HL-60 (cell line): ENCODE measurements around the gene EEPD1.
A peak's percentile ranks its signal among the peaks of the same experiment; 100 is the strongest.

Experiments
- DNase-seq, 2 experiments: peaks; one replicate each; pipeline ENCODE4 v3.0.0-alpha.2; 2010 to 2020; ENCODE audit warnings: low read depth in 1 of 2, low spot score in 1 of 2
- H3K27ac ChIP-seq: fragments of 250-450 bp; sonication (Bioruptor Pico); replicated peaks from 2 replicates; pipeline ENCODE4 v1.5.1; 2020; ENCODE audit warnings: mild to moderate bottlenecking, moderate library complexity
- H3K27me3 ChIP-seq: fragments of 250-450 bp; sonication (Bioruptor Pico); 2 replicates; pipeline ENCODE4 v1.5.1; 2021; ENCODE audit warnings: mild to moderate bottlenecking, moderate library complexity; ENCODE audit not compliant: insufficient read depth, poor library complexity, severe bottlenecking
- H3K4me3 ChIP-seq: replicated peaks from 2 replicates; pipeline ENCODE4 v1.5.1; 2011; ENCODE audit warnings: mild to moderate bottlenecking, control low read depth, low read length; ENCODE audit not compliant: insufficient read depth
- CTCF ChIP-seq: IDR thresholded peaks from one replicate; pipeline ENCODE4 v1.5.1; 2011; ENCODE audit warnings: low read length, control low read depth, inconsistent platforms; ENCODE audit not compliant: insufficient read depth
- GABPA ChIP-seq: IDR thresholded peaks from 2 replicates; pipeline ENCODE4 v1.6.1; 2012; ENCODE audit warnings: low read depth
- POLR2AphosphoS5 ChIP-seq: IDR thresholded peaks from 2 replicates; pipeline ENCODE4 v1.6.1; 2012; ENCODE audit warnings: low read depth
- SPI1 ChIP-seq: IDR thresholded peaks from 2 replicates; pipeline ENCODE4 v1.6.1; 2012; ENCODE audit warnings: low read depth, mild to moderate bottlenecking, borderline replicate concordance
- TF ChIP-seq, protein P1 (sequence below): IDR thresholded peaks from 2 replicates; pipeline ENCODE4 v1.6.1; 2012; ENCODE audit warnings: low read depth; ENCODE audit not compliant: insufficient replicate concordance

The EEPD1 gene

GRCh38 chr7:36265680-36266079 lies 112.6 kb downstream of the EEPD1 start:
- TF ChIP-seq SPI1 = peak; percentile 78; the same call in 1 of the 2 replicates
- TF ChIP-seq POLR2AphosphoS5 = 0 out of 2 replicates have a peak, but pooled peaks have one; percentile 44
- TF ChIP-seq, protein P1, sequence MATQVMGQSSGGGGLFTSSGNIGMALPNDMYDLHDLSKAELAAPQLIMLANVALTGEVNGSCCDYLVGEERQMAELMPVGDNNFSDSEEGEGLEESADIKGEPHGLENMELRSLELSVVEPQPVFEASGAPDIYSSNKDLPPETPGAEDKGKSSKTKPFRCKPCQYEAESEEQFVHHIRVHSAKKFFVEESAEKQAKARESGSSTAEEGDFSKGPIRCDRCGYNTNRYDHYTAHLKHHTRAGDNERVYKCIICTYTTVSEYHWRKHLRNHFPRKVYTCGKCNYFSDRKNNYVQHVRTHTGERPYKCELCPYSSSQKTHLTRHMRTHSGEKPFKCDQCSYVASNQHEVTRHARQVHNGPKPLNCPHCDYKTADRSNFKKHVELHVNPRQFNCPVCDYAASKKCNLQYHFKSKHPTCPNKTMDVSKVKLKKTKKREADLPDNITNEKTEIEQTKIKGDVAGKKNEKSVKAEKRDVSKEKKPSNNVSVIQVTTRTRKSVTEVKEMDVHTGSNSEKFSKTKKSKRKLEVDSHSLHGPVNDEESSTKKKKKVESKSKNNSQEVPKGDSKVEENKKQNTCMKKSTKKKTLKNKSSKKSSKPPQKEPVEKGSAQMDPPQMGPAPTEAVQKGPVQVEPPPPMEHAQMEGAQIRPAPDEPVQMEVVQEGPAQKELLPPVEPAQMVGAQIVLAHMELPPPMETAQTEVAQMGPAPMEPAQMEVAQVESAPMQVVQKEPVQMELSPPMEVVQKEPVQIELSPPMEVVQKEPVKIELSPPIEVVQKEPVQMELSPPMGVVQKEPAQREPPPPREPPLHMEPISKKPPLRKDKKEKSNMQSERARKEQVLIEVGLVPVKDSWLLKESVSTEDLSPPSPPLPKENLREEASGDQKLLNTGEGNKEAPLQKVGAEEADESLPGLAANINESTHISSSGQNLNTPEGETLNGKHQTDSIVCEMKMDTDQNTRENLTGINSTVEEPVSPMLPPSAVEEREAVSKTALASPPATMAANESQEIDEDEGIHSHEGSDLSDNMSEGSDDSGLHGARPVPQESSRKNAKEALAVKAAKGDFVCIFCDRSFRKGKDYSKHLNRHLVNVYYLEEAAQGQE = no peak
- no peak for TF ChIP-seq CTCF
- TF ChIP-seq GABPA = no peak
- Histone ChIP-seq H3K4me3 (no peak overlapping the region), H3K27me3 (no peaks in the 10 kb centered on the region), H3K27ac (peak overlapping the region; percentile 59)
- DNase-seq = peak in 1 of 2 experiments; percentile 89

- Histone ChIP-seq H3K27ac (peak overlapping the region; percentile 7), H3K27me3 (no peaks in the 10 kb centered on the region), H3K4me3 (no peak overlapping the region)
- no peak for DNase-seq
- TF ChIP-seq CTCF (no peak), SPI1 (no peak), GABPA (no peak), POLR2AphosphoS5 (0 out of 2 replicates have a peak, but pooled peaks have one; percentile 4)
- TF ChIP-seq, protein P1 = no peak
These were observed 113.1 kb downstream of the EEPD1 start for GRCh38 chr7:36266190-36266589.

DNA sequence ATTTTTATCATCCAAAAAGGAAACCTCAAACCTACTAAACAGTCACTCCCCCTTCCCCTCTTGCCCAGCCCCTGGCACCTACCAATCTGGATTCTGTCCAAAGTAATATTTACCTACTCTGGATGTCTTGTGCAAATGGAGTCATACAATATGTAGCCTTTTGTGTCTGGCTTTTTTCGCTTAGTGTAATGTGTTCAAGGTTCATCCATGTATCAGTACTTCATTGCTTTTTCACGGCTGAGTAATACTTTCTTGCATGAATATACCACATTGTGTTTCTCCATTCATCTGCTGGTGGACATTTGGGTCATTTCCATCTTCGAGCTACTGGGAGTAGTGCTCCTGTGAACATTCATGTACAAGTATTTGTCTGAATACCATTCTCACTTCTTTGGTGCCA lies 113.6 kb downstream of the EEPD1 start:
- H3K27ac ChIP-seq = no peak overlapping the region

More for the DNA sequence above, 113.6 kb downstream of the EEPD1 start:
- Histone ChIP-seq H3K27me3 (no peaks in the 10 kb centered on the region), H3K4me3 (no peak overlapping the region)
- TF ChIP-seq CTCF (no peak), POLR2AphosphoS5 (no peak), SPI1 (no peak), GABPA (no peak)
- TF ChIP-seq, protein P1 = no peak
- DNase-seq = no peak
